B cell (primary cell): ENCODE results near the gene PRDM2.

ENCODE experiments used
- EZH2 ChIP-seq: IDR thresholded peaks from 2 replicates; pipeline ENCODE4 v1.6.1; 2012; ENCODE audit warnings: borderline replicate concordance, low read depth, mild to moderate bottlenecking, moderate library complexity, low read length; ENCODE audit not compliant: insufficient read depth, poor library complexity, severe bottlenecking
- TF ChIP-seq, protein P1 (sequence below): fragments of 200-600 bp; IDR thresholded peaks from one replicate; pipeline ENCODE4 v1.8.0; 2022; ENCODE audit warnings: antibody characterized with exemption, mild to moderate bottlenecking

GRCh38 chr1:13832100-13832499 is 132.1 kb downstream of the PRDM2 start:
- TF ChIP-seq, protein P1, sequence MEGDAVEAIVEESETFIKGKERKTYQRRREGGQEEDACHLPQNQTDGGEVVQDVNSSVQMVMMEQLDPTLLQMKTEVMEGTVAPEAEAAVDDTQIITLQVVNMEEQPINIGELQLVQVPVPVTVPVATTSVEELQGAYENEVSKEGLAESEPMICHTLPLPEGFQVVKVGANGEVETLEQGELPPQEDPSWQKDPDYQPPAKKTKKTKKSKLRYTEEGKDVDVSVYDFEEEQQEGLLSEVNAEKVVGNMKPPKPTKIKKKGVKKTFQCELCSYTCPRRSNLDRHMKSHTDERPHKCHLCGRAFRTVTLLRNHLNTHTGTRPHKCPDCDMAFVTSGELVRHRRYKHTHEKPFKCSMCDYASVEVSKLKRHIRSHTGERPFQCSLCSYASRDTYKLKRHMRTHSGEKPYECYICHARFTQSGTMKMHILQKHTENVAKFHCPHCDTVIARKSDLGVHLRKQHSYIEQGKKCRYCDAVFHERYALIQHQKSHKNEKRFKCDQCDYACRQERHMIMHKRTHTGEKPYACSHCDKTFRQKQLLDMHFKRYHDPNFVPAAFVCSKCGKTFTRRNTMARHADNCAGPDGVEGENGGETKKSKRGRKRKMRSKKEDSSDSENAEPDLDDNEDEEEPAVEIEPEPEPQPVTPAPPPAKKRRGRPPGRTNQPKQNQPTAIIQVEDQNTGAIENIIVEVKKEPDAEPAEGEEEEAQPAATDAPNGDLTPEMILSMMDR, result no peak
- no peak for TF ChIP-seq EZH2
